HG03520 (cell line): ENCODE results near the gene SLC24A4.

Source experiments
- ATAC-seq: cut with Tn5 transposase; IDR thresholded peaks from one replicate; pipeline ENCODE4 v1.9.1; 2021; ENCODE audit warnings: mild to moderate bottlenecking, moderate library complexity; ENCODE audit not compliant: unreplicated experiment

Gene SLC24A4

GRCh38 chr14:92315050-92315805, 7.7 kb upstream of the SLC24A4 start:
- no peak for ATAC-seq

DNA sequence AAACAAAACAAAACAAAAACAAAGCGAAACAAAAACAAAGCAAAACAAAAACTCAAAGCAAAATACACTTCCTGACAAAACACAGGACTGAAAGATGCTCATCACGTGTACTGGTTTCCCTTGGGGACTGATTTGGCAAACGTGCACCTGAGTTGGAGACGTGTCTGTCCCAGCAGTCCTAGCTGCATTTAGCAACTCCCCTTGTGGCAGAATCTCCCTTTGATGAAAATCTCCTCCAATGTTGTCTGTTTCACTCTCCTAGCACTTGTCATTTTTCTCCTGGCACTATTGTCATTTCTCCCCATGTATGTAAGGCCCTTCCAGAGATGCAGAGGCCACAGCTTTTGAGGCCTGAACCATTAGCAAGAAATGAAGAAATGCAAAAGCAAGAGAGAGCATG, 6.8 kb upstream of the SLC24A4 start:
- ATAC-seq = no peak

GRCh38 chr14:92316937-92317336, 6.0 kb upstream of the SLC24A4 start:
- ATAC-seq = no peak

DNA sequence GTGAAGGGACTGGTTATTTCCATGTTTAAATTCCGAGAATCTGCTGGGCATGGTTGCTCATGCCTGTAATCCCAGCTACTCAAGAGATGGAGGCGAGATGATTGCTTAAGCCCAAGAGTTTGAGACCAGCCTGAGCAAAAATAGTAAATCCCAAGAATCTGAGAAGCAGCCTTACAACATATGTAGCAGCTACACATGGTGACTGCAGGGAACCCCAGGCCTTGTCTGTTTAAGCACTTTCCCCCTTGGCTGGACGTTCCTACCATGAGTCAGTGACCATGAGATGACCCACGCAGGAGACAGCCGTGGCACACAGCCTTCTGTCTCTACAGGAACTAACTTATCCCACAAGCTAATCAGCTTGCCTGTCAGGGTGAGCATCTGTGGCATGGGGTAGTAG, 5.5 kb upstream of the SLC24A4 start:
- no peak for ATAC-seq

- no peak for ATAC-seq
Observed at GRCh38 chr14:92321701-92322100, 1.3 kb upstream of the SLC24A4 start.

DNA sequence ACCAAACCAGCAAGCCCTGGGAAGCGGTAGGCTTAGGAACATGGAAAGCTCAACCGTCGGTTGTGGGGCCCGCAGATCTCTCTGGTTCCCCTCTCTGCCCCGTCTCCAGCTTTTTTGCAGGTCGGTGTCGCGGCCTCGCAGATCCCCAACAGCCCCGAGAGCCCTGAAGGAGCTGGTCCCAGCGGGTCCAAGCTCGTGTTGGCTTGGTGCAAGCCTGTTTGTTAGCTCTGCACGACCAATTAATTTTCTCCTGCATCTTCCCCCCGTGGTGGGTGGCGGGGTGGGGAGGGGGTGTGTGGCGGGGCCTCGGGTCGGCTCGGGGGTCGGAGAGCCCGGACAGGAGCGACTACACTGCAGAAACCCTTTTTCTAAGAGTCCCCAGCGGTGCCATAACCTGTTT, 449 bp upstream of the SLC24A4 start:
- ATAC-seq = no peak

- no peak for ATAC-seq
Observed at GRCh38 chr14:92323916-92324818, 1.2 kb downstream of the SLC24A4 start.

DNA sequence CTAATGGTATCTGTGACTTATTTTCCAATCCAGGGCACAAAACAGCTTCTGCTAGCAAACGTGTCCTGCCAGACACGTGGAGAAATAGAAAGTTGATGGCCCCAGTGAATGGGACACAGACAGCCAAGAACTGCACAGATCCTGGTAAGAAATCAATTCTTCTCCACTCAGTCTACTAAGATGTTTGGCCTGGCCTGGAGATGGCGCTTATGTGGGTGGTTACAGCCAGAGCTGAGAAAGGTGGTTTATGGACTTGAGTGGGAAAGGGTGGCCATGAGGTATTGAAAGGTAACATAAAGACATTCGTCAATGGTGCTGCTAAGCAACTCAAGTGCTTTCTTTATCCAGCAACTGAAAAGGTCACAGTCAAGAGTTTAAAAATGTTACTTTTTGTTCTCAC, 2.9 kb downstream of the SLC24A4 start:
- ATAC-seq = no peak

DNA sequence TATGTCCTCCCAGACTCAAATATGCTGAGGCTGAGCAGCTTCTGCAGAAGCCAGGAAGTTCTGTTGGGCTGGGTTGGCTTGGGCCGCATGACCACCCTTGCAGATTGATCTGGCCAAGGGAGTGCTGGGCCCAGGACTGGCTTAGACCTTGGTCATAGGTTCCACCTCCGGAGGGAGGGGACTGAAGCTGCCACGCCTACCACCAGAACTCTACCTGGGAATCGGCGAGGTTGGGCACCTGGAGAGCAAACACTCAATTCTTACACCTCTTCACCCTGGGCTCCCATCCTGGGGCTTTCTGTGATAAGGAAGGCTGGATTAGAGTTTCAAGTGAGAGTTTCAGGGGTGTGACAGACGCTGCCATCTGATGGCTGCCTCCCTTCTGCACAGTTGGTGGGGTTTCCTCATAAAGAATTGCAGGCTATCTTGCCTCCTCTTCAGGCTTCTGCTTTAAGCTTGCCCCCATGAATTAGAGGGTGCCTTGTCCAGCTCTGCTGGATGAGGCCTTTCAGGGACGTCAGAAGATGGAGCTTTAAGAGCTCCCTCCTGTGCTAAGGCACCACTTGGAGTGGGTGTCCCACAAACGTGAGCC, 5.8 kb downstream of the SLC24A4 start:
- no peak for ATAC-seq

DNA sequence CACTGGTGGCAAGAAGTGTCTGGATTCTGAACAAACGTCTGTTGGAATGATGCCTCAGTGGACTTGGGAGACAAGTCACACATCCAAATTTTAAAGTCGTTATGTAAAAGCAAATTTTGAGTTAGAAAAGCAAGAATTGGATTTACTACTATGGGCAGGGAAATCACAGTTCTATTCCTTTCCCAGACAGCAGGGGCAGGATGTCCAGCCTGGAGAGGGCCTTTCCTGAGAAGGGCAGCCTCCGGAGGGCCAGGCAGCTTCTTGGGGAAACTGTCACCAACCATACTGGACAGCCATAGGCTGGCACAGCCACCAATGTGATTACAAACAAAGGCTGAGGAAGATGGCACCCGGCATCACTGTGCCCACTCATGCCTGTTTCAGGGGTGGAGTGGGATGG, 11.1 kb downstream of the SLC24A4 start:
- no peak for ATAC-seq

GRCh38 chr14:92336363-92336762, 13.4 kb downstream of the SLC24A4 start:
- ATAC-seq = no peak

- ATAC-seq = no peak
Observed at GRCh38 chr14:92339426-92339825, 16.5 kb downstream of the SLC24A4 start.

GRCh38 chr14:92340071-92340470, 17.1 kb downstream of the SLC24A4 start:
- ATAC-seq = no peak

DNA sequence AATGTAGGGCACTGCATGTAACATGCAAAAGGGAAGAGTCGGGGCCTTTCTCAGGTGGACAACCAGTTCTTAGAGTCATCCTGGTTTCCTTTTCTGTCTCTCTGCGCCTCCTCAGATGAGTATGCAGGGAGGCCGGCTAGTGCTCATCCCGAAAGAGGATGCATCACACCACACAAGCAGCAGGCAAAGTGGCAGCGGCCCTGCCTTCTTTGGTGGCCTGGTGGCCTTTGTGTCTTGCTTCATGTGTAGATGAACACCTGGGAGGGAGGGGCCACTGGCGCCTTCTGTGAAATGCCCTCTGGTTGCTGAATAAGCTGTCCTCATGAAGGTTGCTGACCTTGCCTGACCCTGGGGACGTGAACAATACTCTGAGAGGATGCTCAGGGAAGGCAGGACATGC, 18.0 kb downstream of the SLC24A4 start:
- ATAC-seq = no peak

GRCh38 chr14:92341791-92342190, 18.8 kb downstream of the SLC24A4 start:
- no peak for ATAC-seq

DNA sequence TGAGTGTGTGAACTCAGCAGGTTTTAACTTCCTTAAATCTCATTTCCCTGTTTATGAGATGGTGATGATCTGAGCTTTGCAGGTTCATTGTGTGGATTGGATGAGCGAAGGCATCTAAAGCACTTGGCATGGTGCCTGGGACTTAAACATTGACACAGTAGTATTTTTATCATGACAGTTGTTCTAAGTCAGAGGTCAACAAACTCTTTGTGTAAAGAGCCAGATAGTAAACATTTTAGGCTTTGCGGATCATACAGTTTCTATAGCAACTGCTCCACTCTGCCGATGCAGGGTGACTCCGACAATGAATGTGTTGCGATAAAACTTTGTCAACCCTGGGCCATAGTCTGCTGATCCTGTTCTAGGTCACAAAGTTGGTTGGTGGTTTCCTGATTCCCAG, 25.2 kb downstream of the SLC24A4 start:
- no peak for ATAC-seq

DNA sequence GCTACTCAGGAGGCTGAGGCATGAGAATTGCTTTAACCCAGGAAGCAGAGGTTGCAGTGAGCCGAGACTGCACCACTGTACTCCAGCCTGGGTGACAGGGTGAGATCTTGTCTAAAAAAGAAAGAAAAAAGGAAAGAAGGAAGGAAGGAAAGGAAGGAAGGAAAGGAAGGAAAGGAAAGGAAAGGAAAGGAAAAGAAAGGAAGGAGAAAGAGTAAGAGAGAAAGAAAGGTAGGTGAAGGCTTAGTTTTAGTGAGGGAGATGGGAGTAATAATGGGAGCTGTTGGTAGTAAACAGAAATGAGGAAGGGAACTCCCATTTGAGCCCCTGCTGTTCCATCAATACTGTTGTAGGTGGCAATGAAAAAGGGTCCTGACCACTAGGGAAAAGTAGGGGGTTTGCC, 28.8 kb downstream of the SLC24A4 start:
- ATAC-seq = no peak

DNA sequence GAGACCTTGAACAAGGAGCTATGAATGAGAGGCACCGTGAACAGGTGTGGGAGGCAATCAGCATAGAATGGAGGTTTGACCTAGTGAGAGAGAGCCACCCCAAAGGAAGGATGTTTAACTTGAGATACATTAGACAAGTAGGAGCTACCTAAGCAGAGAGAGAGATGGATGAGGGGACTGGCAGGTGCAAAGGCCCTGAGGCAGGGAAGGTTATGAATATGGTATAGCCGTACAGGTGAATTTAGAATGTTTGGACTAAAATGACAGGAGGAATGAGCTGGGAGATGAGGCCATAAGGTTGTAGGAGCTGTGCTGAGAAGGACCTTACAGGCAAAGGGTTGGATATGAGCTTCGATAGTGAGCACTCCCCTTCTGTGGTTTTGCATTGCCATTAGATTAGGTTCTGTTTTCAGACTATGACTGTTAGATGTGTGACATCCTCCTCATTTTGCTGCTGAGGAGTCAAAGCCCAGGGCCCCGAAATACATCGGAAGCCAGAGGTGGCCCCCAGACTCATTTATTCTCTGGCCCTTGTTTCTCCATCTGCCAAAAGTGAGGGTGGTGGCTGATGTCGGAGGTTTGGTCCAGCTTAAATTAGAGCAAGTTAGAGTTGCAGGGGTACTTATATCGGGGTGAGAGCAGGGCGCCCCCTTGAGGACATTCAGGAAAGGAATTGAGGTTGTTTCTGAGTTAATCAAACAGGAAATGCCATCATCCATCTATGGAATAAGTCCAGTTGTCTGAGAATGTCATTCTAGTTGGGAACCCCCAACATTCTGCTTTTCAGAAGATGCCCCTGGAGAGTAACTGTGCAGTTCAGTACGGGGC, 29.4 kb downstream of the SLC24A4 start:
- ATAC-seq = no peak

GRCh38 chr14:92353447-92353846, 30.5 kb downstream of the SLC24A4 start:
- ATAC-seq = no peak

DNA sequence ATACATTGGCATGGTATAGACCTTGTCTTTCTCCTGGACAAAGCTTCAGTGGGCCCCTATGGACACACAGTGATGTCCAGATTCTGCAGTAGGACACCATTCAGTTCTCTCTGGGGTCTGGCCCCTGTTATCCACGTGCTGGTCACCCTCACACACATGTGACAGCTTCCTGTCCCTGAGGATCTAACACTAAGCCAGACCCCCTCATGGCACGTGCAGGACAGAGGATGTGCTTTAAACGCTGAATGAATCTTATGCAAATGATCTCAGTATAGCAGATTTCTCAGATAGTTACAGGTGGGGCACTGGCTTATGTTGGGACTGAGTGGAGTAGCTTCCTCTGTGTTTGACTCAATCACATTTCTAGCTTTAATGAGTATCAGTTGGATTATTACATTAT, 33.7 kb downstream of the SLC24A4 start:
- ATAC-seq = no peak
